ENCODE results near the gene P2RY2. TPM values are rescaled to one million over a fixed set of nuclear protein-coding genes. Genes with fewer than 3 reads are reported as not detected.

Gene P2RY2
- total and polyA plus RNA-seq, 2 experiments from 2014 or later, result 0.63 to 1.6 TPM

- ATAC-seq, result no peak
- H3F3A ChIP-seq (replicated peaks; ENCODE audit: low read depth), result no peaks in the 10 kb centered on the region
- H3K4me3 ChIP-seq, result no peak overlapping the region
- no peak overlapping the region for H3K4me2 ChIP-seq
- TF ChIP-seq POLR2AphosphoS5 (IDR thresholded peaks at IDR 0.05; ENCODE audit: low read depth) (no peak), CREB1 (CRISPR knock-in tag; IDR thresholded peaks at IDR 0.05; ENCODE audit: low read depth) (no peak), ZNF114 (CRISPR knock-in tag; IDR thresholded peaks at IDR 0.05) (no peak), REST (IDR thresholded peaks at IDR 0.05; ENCODE audit: unreplicated experiment) (no peak), ZNF462 (CRISPR knock-in tag; IDR thresholded peaks at IDR 0.05) (no peak), ZNF331 (CRISPR knock-in tag; IDR thresholded peaks at IDR 0.05; ENCODE audit: low read depth) (no peak), EZH2 (IDR thresholded peaks at IDR 0.05; ENCODE audit: low read depth, unreplicated experiment) (no peak), JUNB (IDR thresholded peaks at IDR 0.05; ENCODE audit: unreplicated experiment) (no peak), EZH2phosphoT487 (IDR thresholded peaks at IDR 0.05; ENCODE audit: unreplicated experiment) (no peak), CTCF (conservative IDR thresholded peaks at IDR 0.05; ENCODE audit: low read depth in 2 of 2) (no peak), NANOG (IDR thresholded peaks at IDR 0.05; ENCODE audit: borderline replicate concordance) (no peak), ETS1 (IDR thresholded peaks at IDR 0.05) (no peak), STAT1 (IDR thresholded peaks at IDR 0.05; ENCODE audit: unreplicated experiment) (no peak)
- peaks cover 10% of the 10 kb centered on the region for H3K27me3 Mint-ChIP-seq (ENCODE audit: insufficient read depth, low read depth, poor library complexity)
- H3K9me3 Mint-ChIP-seq, result no peaks in the 10 kb centered on the region
- no peaks in the 10 kb centered on the region for H3K79me2 ChIP-seq (replicated peaks; ENCODE audit: insufficient read depth)
- DNase-seq (ENCODE audit: low spot score), result no peak
- no peaks in the 10 kb centered on the region for H3K27me3 ChIP-seq (ENCODE audit: insufficient read depth)
- no peaks in the 10 kb centered on the region for H3K36me3 Mint-ChIP-seq (ENCODE audit: low read depth)
- H2AFZ ChIP-seq, result no peak overlapping the region
- H3K4me1 Mint-ChIP-seq, result peaks cover 5% of the 10 kb centered on the region; the same call in 2 of the 3 replicates
- H3K4me3 Mint-ChIP-seq, result no peak overlapping the region
- no peak overlapping the region for H3K27ac ChIP-seq (ENCODE audit: low read depth)
- H3K9me2 ChIP-seq (ENCODE audit: insufficient read depth), result 0 out of 2 replicates have a peak, but pooled peaks cover 4% of the 10 kb centered on the region
- no peaks in the 10 kb centered on the region for H4K20me1 ChIP-seq (replicated peaks; ENCODE audit: insufficient read depth)
- H3K27ac Mint-ChIP-seq, result no peak overlapping the region
- no peaks in the 10 kb centered on the region for H3K36me3 ChIP-seq (ENCODE audit: insufficient read depth)
- no peaks in the 10 kb centered on the region for H3K4me1 ChIP-seq (ENCODE audit: insufficient read depth)
Observed at GRCh38 chr11:73194034-73194507, 24.0 kb upstream of the P2RY2 start.

Measured in GM23338 (cell line).